NCI-H1417 treated with DMSO at 0.1 percent for 48 hours (cell line): ENCODE measurements around the gene CDH20.

Source experiments
- DNase-seq: peaks from one replicate; lab custom pipeline; 2025; lab: John Stamatoyannopoulos, UW

Gene CDH20

GRCh38 chr18:61333271-61333745, at the start of gene CDH20:
CDH20 (plus strand) TSS chr18:61333430.
- DNase-seq, result no peak

GRCh38 chr18:61284039-61284438, 49.2 kb upstream of the CDH20 start:
- DNase-seq, result no peak

DNA sequence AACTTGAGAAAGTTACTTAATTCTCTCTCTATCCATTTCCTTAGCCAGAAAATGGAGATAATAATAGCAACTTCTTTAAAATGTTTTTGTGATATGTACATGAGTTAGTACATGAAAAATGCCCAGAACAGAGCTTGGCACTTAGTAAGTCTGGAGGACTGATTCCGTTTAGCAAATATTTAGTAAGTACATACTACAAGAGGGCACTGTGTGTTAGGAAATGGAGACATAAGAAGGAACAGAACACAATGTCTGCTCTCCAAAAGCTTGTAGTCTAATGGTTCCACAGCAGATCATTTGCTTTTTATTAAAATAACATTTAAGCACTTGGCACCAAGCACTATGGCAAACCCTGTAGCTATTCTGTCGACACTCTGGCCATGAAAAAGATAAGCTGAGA, 47.5 kb upstream of the CDH20 start:
- no peak for DNase-seq

GRCh38 chr18:61286867-61287266, 46.4 kb upstream of the CDH20 start:
- DNase-seq, result no peak

GRCh38 chr18:61290616-61291015, 42.6 kb upstream of the CDH20 start:
- DNase-seq, result no peak

DNA sequence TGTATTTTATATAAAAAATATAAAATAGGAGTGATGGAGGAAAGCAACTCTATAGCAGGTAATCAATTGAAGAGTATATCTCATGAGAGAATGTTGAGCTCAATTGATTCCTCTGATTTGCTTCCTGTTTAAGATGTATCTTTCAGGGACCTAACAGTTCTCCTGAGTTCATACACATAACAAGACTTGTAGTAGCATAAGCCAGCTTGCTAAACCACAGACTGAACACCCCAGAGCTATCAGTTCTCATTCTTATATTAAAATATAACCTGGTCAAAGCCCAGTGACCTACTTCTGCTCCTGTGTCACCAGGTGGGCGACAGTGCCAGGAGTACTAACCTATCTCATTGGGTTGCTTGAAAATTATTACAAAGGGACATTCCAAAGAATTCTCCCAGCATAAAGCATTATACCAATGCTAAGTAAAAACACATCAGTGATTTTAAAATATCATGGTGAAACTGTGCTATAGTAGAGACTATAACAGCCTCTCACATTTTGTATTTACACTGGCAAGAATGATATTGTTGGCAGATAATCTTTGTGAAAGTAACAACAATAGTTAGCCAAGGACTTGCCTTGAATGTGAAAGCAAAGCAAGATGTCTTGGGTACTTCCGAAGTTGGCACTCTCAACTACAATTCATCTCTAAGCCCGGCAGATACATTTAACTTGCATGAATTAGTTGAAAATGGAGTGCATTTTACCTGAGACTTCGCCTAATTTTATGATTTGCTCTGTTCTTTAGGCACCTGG, 40.8 kb upstream of the CDH20 start:
- DNase-seq, result no peak

GRCh38 chr18:61295153-61295552, 38.1 kb upstream of the CDH20 start:
- no peak for DNase-seq

GRCh38 chr18:61308004-61308403, 25.2 kb upstream of the CDH20 start:
- no peak for DNase-seq

DNA sequence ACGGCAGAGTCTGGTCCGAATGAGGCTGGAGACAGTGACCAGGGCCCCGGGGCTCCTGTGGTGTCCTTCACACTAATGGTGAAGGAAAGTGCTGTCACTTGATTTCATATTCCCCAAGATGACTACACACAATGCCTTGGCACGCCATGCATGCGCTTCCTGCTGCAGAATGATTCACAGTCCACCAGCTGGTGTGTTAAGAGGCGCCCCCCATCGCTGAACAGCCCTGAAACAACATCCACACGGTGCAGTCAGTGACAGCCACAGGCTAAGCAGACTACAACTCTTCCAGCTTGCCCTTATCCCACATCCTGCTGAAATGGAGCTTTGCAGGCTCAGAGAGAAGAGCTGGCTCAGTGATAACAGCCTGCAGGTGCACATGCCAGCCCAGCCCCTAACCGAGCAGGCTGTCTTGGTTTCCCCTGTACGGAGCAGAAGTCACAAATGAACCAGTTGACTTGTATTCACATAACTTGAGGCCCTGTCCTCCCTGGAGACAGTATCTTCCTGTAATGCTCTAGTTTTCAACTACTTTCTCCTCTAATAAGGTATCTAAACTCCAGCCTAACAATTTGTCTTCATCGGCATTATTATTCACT, 24.3 kb upstream of the CDH20 start:
- DNase-seq, result no peak

DNA sequence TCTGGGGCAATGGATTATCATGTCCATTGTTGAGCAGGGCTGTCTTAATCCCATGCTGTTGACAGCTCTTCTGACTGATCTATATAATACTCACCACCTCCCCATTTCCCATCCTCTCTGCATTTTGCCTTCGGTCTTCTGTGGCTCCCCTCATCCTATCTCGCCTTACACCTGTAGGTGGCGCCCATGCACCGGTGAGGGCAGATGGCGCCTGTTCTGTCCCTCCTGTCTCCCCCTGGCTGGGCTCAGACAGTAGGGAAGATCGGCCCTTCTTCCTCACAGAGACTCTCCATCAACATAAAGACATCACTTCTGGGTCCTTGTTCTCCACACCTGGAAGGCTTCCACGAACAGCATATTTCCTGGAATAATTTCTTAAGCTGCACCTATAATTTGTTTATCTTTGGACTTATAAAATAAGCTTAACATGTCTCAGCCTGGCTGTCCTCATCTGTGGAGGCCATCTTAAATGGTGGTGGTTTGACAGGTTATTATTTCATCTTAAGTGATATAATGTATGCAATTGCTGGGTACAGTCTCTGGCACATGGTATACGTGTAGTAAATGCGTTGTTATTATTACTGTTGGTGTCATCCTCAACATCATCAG, 10.9 kb upstream of the CDH20 start:
- no peak for DNase-seq

GRCh38 chr18:61323951-61324350, 9.3 kb upstream of the CDH20 start:
- no peak for DNase-seq

- DNase-seq, result no peak
Observed at GRCh38 chr18:61326407-61326806, 6.8 kb upstream of the CDH20 start.

GRCh38 chr18:61329398-61329797, 3.8 kb upstream of the CDH20 start:
- DNase-seq, result no peak

GRCh38 chr18:61331051-61331450, 2.2 kb upstream of the CDH20 start:
- DNase-seq, result no peak

DNA sequence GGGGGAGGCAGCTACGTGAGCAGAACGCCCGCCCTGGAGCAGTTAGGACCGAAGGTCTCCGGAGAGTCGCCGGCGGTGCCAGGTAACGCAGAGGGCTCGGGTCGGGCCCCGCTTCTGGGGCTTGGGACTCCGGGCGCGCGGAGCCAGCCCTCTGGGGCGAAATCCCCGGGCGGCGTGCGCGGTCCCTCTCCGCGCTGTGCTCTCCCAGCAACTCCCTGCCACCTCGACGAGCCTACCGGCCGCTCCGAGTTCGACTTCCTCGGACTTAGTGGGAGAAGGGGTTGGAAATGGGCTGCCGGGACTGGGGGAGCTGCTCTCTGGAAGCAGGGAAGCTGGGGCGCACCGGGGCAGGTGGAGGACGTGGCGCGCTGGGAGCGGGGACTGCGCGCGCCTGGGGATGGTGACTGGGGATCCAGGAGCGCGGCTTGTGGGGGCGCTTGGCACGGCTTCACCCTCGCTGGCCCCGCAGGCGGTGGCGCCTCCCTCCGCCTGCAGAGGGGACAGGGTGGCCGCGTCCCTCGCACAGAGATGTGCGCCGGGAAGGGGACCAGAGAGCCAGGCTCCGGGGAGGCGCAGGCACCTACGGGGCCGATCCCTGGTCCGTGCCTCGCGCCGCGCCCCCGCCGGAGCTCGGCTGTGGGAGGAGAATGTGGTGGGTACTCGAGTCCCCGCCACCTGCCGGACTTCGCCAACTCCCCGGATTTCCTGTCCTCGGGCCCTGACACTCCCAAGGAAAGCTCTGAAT, 688 bp downstream of the CDH20 start:
- DNase-seq, result no peak

DNA sequence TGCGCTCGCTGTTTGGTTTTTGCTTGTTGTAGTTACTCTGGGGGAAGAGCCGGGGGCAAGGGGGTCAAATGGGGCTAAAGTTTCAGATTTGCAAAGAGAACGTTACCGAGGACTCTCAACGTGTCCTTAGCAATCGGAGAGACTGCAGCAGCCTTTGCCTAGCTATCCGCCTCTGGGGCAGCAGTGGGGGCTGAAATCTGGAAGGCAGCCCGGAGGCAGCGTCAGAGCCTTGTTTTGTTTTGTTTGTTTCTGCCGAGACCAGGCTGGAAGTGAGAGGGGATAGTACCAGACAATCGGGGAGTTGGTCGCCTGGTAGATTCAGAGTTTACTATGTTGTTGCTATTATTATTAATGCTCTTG, 1.2 kb downstream of the CDH20 start:
- DNase-seq, result no peak

- no peak for DNase-seq
Observed at GRCh38 chr18:61334951-61335683, 1.9 kb downstream of the CDH20 start.

DNA sequence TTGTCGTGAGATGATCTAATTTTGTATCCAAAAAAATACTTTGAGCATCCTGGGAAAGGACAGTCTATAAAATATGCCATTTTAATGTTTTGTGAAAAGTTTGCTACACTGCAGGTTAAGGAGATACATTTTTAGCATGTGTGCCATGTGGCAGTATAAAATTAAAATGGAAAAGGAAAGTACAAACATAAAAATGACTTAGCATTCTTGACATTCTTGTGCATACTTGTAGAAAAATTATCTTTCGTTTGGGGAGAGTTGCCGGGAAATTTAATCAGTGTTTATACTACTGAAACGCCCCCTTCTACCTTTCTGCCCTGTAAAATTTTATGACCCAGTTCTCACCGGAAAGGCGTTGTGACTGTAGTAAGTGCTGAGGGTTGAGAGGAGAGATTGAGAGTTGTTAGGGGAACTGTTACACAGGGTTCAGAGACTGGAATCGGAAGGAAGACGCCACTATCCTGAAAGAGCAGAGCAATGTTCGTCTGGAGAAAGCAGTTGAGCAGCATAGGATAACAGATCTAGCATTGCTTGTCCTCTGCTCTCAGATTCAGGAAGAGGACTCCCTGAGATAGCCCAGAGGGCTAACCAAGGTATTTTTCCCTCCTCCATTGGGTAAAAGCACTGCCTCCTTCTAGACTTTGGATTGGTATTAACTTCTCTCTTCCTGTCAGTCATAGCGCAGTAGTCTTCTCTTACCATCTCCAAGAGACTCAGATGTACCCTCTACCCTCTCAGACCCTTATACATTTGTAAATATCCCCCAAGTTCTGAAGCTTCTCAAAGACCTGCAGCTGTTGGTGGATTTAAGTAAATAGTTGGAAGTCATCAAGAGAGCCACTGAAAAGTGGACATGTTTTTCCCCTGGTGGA, 2.7 kb downstream of the CDH20 start:
- no peak for DNase-seq

DNA sequence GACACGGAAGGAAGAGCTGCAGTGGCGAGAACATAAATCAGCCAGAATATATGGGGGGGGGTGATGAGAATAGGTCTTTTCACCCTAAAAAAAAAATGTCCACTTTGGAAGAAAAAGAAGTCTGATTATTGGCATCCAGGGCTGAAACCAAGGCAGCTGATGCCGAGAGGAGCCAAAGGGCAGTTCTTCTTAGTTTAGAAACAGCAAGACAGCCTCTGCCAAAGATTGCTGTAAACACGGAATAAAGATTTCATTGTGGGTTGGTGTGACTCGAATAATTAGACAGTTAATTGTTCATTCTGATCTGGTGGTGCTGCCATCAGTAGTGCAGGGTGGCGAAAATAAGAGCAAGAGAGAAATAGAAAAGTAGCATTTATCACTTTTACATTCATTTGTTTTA, 3.5 kb downstream of the CDH20 start:
- no peak for DNase-seq

DNA sequence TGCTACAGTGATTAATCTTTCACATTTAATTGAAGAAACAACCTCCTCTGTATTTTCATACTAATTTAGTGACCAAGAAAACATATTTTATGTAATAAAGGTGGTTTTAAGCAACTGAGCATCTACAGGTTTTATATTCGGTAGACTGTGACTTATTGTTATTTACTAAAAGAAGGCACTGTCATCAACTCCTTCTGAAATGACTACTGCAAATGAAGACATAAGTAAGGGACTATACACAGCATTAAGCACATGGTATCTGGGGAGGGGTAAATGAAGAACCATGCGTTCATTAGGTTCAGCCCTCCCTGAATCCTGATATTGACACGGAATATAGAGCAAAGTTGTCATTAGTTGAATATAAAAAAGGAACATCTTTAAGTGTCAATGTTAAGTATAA, 4.3 kb downstream of the CDH20 start:
- no peak for DNase-seq

- no peak for DNase-seq
Observed at GRCh38 chr18:61340148-61340547, 6.9 kb downstream of the CDH20 start.
